OCI-LY1 (cell line): ENCODE measurements around the gene ZNF608.

ENCODE experiments used
- H2AFZ ChIP-seq: fragments of 200-600 bp; sonication (generic), shearing (Covaris generic); 2 replicates; pipeline ENCODE4 v1.6.0; 2014; ENCODE audit warnings: antibody characterized with exemption, mild to moderate bottlenecking, low read length
- H3F3A ChIP-seq: fragments of 200-600 bp; sonication (generic), shearing (Covaris generic); 2 replicates; pipeline ENCODE4 v1.6.0; 2014; ENCODE audit warnings: mild to moderate bottlenecking, antibody characterized with exemption, low read length, moderate library complexity; ENCODE audit not compliant: insufficient read depth
- H3K27ac ChIP-seq: fragments of 200-600 bp; sonication (generic); 2 replicates; pipeline ENCODE4 v1.5.1; 2014; ENCODE audit warnings: low read length, mixed run types, mild to moderate bottlenecking, low read depth; ENCODE audit not compliant: poor library complexity, severe bottlenecking
- H3K27me3 ChIP-seq: fragments of 200-600 bp; sonication (generic); 2 replicates; pipeline ENCODE4 v1.6.0; 2014; ENCODE audit warnings: antibody characterized with exemption, mild to moderate bottlenecking, low read length, moderate library complexity; ENCODE audit not compliant: insufficient read depth
- H3K36me3 ChIP-seq: fragments of 200-600 bp; sonication (generic); 2 replicates; pipeline ENCODE4 v1.6.1; 2014; ENCODE audit warnings: mild to moderate bottlenecking, antibody characterized with exemption, low read length, moderate library complexity, mixed read lengths; ENCODE audit not compliant: insufficient read depth
- H3K4me1 ChIP-seq: fragments of 200-600 bp; sonication (generic); 2 replicates; pipeline ENCODE4 v1.5.1; 2014; ENCODE audit warnings: mild to moderate bottlenecking, low read length, moderate library complexity; ENCODE audit not compliant: insufficient read depth, severe bottlenecking
- H3K4me2 ChIP-seq: fragments of 200-600 bp; sonication (generic), shearing (Covaris generic); 2 replicates; pipeline ENCODE4 v1.6.1; 2014; ENCODE audit warnings: low read length
- H3K4me3 ChIP-seq: fragments of 200-600 bp; sonication (generic); 2 replicates; pipeline ENCODE4 v1.5.1; 2014; ENCODE audit warnings: low read length, low read depth, mild to moderate bottlenecking, mixed read lengths; ENCODE audit not compliant: poor library complexity, severe bottlenecking
- H3K79me2 ChIP-seq: fragments of 200-600 bp; shearing (Covaris generic); 2 replicates; pipeline ENCODE4 v1.6.1; 2016; ENCODE audit warnings: mixed run types, low read length, mixed read lengths; ENCODE audit not compliant: insufficient read depth
- H3K9ac ChIP-seq: fragments of 200-600 bp; sonication (generic), shearing (Covaris generic); 2 replicates; pipeline ENCODE4 v1.6.1; 2014; ENCODE audit warnings: mild to moderate bottlenecking, low read length, mixed read lengths
- H3K9me2 ChIP-seq: fragments of 200-600 bp; sonication (generic), shearing (Covaris generic); 2 replicates; pipeline ENCODE4 v1.6.1; 2014; ENCODE audit warnings: low read depth, mild to moderate bottlenecking, low read length, mixed read lengths
- H3K9me3 ChIP-seq: fragments of 200-600 bp; shearing (Covaris generic); 2 replicates; pipeline ENCODE4 v1.6.1; 2014; ENCODE audit warnings: low read length, mixed read lengths
- H4K20me1 ChIP-seq: fragments of 200-600 bp; sonication (generic), shearing (Covaris generic); 2 replicates; pipeline ENCODE4 v1.6.0; 2016; ENCODE audit warnings: mild to moderate bottlenecking, low read length; ENCODE audit not compliant: insufficient read depth
- CTCF ChIP-seq: fragments of 200-600 bp; sonication (generic), shearing (Covaris generic); IDR thresholded peaks from 2 replicates; pipeline ENCODE4 v1.5.1; 2017; ENCODE audit warnings: mild to moderate bottlenecking, antibody characterized with exemption, low read length, moderate library complexity, mixed read lengths
- EZH2 ChIP-seq: fragments of 200-600 bp; sonication (generic), shearing (Covaris generic); IDR thresholded peaks from 2 replicates; pipeline ENCODE4 v1.8.0; 2017; ENCODE audit warnings: borderline replicate concordance, mixed run types, mild to moderate bottlenecking, antibody characterized with exemption, low read length, moderate library complexity, mixed read lengths

ZNF608 gene

GRCh38 chr5:124764992-124765611, 18.7 kb upstream of the ZNF608 start:
- TF ChIP-seq CTCF (no peak), EZH2 (no peak)
- no peaks in the 10 kb centered on the region for H3K9me2 ChIP-seq
- H4K20me1 ChIP-seq, result no peaks in the 10 kb centered on the region
- H3K4me1 ChIP-seq, result peaks cover 13% of the 10 kb centered on the region
- no peak overlapping the region for H3K27ac ChIP-seq
- H3K36me3 ChIP-seq, result no peaks in the 10 kb centered on the region
- no peak overlapping the region for H3K9ac ChIP-seq
- no peaks in the 10 kb centered on the region for H3K27me3 ChIP-seq
- H3K9me3 ChIP-seq, result no peaks in the 10 kb centered on the region
- H2AFZ ChIP-seq, result peak overlapping the region; percentile 79; the same call in 1 of the 2 replicates
- no peak overlapping the region for H3K4me2 ChIP-seq
- H3K79me2 ChIP-seq, result no peaks in the 10 kb centered on the region
- no peak overlapping the region for H3K4me3 ChIP-seq
- no peaks in the 10 kb centered on the region for H3F3A ChIP-seq

- no peak overlapping the region for H3K27ac ChIP-seq
- TF ChIP-seq CTCF (no peak), EZH2 (no peak)
- H3K4me3 ChIP-seq, result no peak overlapping the region
- no peak overlapping the region for H2AFZ ChIP-seq
- no peaks in the 10 kb centered on the region for H3F3A ChIP-seq
- H3K79me2 ChIP-seq, result no peaks in the 10 kb centered on the region
- H3K9me2 ChIP-seq, result no peaks in the 10 kb centered on the region
- no peaks in the 10 kb centered on the region for H3K9me3 ChIP-seq
- peaks cover 13% of the 10 kb centered on the region for H3K4me1 ChIP-seq
- H3K27me3 ChIP-seq, result no peaks in the 10 kb centered on the region
- H3K4me2 ChIP-seq, result no peak overlapping the region
- H3K9ac ChIP-seq, result no peak overlapping the region
- H3K36me3 ChIP-seq, result no peaks in the 10 kb centered on the region
- no peaks in the 10 kb centered on the region for H4K20me1 ChIP-seq
These were observed 18.1 kb upstream of the ZNF608 start for GRCh38 chr5:124764585-124764984.

DNA sequence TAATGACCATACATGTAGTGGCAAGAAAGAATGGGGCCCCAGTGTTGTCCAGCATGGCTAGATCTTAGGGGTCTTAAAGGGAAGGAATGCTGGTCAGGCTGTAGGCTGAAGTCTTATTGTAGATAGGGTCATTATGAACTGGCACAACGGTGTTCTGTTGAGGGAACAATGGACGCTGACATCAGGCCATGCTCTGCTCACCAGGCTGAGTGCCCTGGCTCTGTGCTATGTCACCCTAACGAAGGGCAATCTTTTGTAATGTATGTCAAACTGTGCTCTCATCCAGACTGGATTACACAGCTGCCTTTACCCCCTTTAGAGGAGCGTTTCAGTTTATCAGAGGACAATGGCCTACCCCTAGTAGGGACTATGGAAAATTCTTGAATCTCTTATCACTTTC, 14.6 kb upstream of the ZNF608 start:
- Histone ChIP-seq H2AFZ (no peak overlapping the region), H3K4me2 (no peak overlapping the region), H3K9me3 (no peaks in the 10 kb centered on the region), H3K36me3 (no peaks in the 10 kb centered on the region), H3K27me3 (no peaks in the 10 kb centered on the region), H3K9me2 (no peaks in the 10 kb centered on the region), H3K4me3 (no peak overlapping the region), H3K79me2 (no peaks in the 10 kb centered on the region), H3K4me1 (peaks cover 27% of the 10 kb centered on the region), H3K27ac (no peak overlapping the region), H4K20me1 (no peaks in the 10 kb centered on the region), H3K9ac (no peak overlapping the region), H3F3A (no peaks in the 10 kb centered on the region)
- no peak for TF ChIP-seq CTCF
- no peak for TF ChIP-seq EZH2
